ENCODE results near the gene LRRTM1.

The LRRTM1 gene

GRCh38 chr2:80311304-80311703 is 6.8 kb upstream of the LRRTM1 start:
- no peak overlapping the region for H3K4me3 ChIP-seq (ENCODE audit: low read length)
- DNase-seq (ENCODE audit: low read depth, low spot score) = no peak

DNA sequence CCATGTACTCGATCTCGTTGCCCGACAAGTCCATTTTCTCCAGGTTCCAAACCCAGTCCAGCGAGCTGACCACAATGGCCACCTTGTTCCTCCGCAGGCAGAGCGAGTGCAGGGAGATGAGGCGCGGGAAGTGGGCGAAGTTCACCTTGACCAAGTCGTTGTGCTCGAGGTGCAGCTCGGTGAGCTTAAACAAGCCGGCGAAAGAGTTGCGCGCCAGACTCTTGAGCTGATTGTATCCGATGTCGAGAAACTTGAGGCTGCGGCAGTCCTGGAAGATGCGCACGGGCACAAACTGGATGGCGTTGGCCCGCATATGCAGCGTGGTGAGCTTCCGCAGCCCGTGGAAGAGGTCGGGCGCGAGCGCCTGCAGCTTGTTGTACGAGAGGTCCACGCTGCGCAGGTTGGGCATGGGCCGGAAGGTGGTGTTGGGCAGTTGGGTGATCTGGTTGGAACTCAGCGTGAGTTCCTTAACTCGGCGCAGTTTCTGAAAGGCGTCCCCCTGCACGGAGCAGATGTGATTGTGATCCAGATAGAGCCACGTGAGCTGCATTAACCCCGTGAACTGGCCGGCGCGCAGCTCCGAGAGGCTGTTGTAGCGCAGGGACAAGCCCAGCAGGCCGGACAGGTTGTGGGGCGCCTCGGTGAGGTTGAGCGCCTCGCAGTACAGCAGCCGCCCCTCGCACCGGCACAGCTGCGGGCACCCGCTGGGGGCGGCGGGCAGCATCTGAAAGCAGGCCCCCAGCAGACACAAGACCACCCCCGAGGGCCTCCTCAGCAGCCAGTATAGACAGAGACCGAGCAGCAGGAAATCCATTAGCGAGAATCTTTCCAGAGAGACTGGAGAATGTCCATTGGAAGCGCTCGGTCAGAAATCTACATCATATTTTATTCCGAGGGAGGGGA is 1.3 kb downstream of the LRRTM1 start:
- H3K4me3 ChIP-seq (ENCODE audit: low read length) = no peak overlapping the region
- no peak for DNase-seq (ENCODE audit: low read depth, low spot score)

DNA sequence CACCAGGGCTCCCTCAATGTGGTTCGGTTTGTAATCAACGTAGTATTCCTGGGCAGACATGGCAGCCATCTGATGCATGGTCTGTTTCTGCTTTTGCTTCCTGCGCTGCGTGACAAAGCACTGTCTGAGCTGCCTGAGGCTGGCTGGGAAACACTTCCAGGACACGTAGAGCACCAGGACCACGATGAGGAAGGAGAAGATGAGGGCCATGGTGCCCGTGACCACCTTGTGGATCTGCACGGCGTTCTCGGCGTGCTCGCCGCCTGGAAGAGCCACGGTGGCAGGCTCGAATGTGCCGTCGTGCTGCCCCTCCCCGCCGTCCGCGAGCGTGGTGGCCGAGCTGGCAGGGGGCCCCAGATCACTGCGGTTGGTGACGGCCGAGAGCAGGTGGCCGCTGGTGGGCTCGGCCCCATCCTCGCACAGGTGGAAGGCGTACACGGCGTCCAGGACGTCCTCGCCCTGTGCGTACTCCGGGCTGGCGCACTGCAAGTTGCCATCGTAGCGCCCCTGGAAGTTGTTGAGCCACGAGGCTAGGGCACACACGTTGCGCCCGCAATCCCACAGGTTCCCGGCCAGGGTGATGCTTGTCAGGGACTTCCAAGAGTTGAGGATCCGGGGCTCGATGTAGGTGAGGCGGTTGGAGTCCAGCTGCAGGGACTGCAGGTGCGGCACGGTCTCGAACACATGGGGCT is 2.1 kb downstream of the LRRTM1 start:
- no peak overlapping the region for H3K4me3 ChIP-seq (ENCODE audit: low read length)
- no peak for DNase-seq (ENCODE audit: low read depth, low spot score)

- no peak for DNase-seq (ENCODE audit: low read depth, low spot score)
- no peak overlapping the region for H3K4me3 ChIP-seq (ENCODE audit: low read length)
Observed at GRCh38 chr2:80302001-80302313, 2.6 kb downstream of the LRRTM1 start.

- H3K4me3 ChIP-seq (ENCODE audit: low read length) = no peak overlapping the region
- DNase-seq (ENCODE audit: low read depth, low spot score) = no peak
Observed at GRCh38 chr2:80300954-80301353, 3.6 kb downstream of the LRRTM1 start.

- no peak for DNase-seq (ENCODE audit: low read depth, low spot score)
- H3K4me3 ChIP-seq (ENCODE audit: low read length) = no peak overlapping the region
Observed at GRCh38 chr2:80300346-80300745, 4.2 kb downstream of the LRRTM1 start.

- no peak for DNase-seq (ENCODE audit: low read depth, low spot score)
- no peak overlapping the region for H3K4me3 ChIP-seq (ENCODE audit: low read length)
Observed at GRCh38 chr2:80299661-80300060, 4.9 kb downstream of the LRRTM1 start.

DNA sequence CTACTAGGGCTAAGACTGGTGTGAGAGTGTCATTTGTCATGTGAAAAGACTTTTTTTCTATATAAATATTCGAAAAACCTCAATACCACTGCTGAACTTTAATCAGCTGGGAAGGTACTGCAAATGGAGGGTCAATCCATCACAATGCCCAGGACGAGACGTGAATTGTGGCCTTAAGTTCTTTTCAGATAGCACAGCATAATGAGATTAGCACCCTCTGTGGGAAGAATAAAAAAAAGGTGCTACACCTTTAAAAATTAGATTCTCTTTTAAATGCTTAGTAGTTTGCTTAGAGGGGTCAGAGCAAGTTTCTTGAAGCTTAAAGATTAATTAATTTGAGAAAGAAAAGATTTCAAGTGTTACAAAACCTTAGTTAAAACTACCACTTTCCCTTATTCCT is 5.6 kb downstream of the LRRTM1 start:
- no peak overlapping the region for H3K4me3 ChIP-seq (ENCODE audit: low read length)
- DNase-seq (ENCODE audit: low read depth, low spot score) = no peak

DNA sequence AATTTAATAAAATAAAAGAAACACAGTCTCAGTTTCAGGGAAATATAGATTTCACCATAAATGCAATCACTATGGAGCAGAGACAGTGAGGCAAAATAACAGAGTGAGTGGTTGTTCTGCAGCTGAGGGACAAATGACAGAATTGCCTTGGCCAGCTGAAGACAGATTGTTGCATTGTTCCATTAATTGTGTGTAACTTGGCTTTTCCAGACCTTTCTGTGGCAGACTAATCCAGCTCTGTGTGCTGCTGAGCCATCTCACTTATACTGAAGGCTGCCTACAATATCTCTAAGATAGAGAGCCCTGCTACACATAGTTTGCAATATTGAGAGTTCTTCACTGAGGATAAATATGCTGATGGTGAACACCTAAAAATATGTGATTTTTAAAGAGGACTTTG is 11.5 kb downstream of the LRRTM1 start:
- no peak overlapping the region for H3K4me3 ChIP-seq (ENCODE audit: low read length)
- DNase-seq (ENCODE audit: low read depth, low spot score) = no peak

- DNase-seq (ENCODE audit: low read depth, low spot score) = no peak
- H3K4me3 ChIP-seq (ENCODE audit: low read length) = no peak overlapping the region
Observed at GRCh38 chr2:80292474-80292873, 12.1 kb downstream of the LRRTM1 start.

GRCh38 chr2:80291656-80292055 is 12.9 kb downstream of the LRRTM1 start:
- H3K4me3 ChIP-seq (ENCODE audit: low read length) = no peak overlapping the region
- DNase-seq (ENCODE audit: low read depth, low spot score) = no peak

- H3K4me3 ChIP-seq (ENCODE audit: low read length) = no peak overlapping the region
- DNase-seq (ENCODE audit: low read depth, low spot score) = no peak
Observed at GRCh38 chr2:80288576-80288975, 16.0 kb downstream of the LRRTM1 start.

DNA sequence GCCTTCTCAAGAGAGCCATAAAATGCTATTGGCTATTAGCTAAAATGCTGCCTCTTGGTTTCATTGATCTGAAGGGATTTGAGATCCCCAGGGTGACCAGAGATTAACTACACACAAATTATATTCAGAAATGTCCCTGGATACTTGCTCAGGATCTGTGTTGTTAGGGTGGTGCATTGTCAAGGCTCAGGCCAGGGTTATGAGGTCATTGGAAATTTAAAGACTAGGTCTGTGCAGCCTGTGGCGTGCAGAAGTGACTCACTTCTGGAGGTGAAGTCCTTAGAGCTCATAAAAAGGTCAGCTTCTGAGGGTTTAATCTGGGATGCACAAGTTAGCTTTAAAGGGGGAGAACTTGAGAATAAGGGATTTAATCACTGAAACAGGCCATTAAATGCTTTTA is 23.5 kb downstream of the LRRTM1 start:
- DNase-seq (ENCODE audit: low read depth, low spot score) = no peak
- H3K4me3 ChIP-seq (ENCODE audit: low read length) = no peak overlapping the region

GRCh38 chr2:80280598-80280997 is 24.0 kb downstream of the LRRTM1 start:
- no peak for DNase-seq (ENCODE audit: low read depth, low spot score)
- no peak overlapping the region for H3K4me3 ChIP-seq (ENCODE audit: low read length)

DNA sequence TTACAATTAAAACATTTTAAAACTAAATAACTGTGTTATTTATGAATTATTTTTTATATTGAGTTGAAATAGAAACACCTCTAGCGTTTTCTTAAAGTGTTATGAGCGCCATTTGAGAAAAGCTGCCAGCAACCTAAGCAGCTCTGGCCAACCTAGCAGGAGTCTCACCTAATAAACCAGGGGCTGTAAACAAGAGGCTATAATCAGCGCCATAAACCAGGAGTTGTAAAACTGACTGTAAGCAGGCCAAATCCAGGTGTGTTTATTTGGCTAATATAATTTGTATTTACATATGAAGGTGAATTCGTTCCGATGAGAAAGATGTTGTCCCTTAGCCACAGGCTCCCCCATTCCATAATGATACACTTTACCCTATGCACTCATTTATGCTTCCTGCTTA is 34.7 kb downstream of the LRRTM1 start:
- H3K4me3 ChIP-seq (ENCODE audit: low read length) = no peak overlapping the region
- DNase-seq (ENCODE audit: low read depth, low spot score) = no peak

- H3K4me3 ChIP-seq (ENCODE audit: low read length) = no peak overlapping the region
- DNase-seq (ENCODE audit: low read depth, low spot score) = no peak
Observed at GRCh38 chr2:80266231-80266630, 38.3 kb downstream of the LRRTM1 start.

- no peak overlapping the region for H3K4me3 ChIP-seq (ENCODE audit: low read length)
- DNase-seq (ENCODE audit: low read depth, low spot score) = no peak
Observed at GRCh38 chr2:80259292-80259691, 45.3 kb downstream of the LRRTM1 start.

- DNase-seq (ENCODE audit: low read depth, low spot score) = no peak
- no peak overlapping the region for H3K4me3 ChIP-seq (ENCODE audit: low read length)
Observed at GRCh38 chr2:80258793-80259192, 45.8 kb downstream of the LRRTM1 start.

DNA sequence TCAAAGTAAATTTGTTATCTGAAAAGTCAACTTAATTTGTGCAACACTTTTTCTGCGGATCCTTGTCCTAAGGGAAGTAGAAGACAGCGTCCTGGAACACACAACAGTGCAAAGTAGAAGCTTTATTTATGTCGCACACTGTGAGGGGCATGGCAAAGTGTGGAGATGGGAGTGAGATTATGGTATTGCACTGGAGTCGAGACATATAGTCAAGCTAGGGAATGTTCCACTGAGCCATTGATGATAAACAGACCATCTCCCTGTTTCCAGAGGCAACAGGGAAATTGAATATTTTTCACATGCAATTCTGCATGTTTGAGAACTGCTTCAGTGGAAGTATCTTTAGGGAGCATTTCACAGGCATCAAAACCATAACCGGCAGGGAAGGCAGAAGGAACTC is 46.2 kb downstream of the LRRTM1 start:
- H3K4me3 ChIP-seq (ENCODE audit: low read length) = no peak overlapping the region
- no peak for DNase-seq (ENCODE audit: low read depth, low spot score)

DNA sequence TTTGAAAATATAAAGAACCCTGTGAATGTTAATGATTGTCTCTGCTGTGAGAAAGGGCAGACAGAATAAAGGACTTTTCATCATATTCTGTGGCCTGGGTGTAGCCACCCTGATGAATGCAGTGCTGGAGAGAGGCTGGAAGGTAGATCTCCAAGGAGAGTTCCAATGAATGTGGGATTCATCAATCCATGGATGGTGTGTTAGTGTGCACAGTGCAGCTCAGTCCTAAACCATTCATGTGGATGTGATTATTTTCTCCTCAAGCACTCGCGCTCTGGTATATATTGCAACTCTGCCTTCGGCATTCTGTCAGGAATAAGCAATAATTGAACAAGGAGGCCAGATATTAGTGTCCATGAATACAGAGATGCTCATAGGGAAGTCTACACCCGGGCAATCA is 47.1 kb downstream of the LRRTM1 start:
- no peak for DNase-seq (ENCODE audit: low read depth, low spot score)
- H3K4me3 ChIP-seq (ENCODE audit: low read length) = no peak overlapping the region

DNA sequence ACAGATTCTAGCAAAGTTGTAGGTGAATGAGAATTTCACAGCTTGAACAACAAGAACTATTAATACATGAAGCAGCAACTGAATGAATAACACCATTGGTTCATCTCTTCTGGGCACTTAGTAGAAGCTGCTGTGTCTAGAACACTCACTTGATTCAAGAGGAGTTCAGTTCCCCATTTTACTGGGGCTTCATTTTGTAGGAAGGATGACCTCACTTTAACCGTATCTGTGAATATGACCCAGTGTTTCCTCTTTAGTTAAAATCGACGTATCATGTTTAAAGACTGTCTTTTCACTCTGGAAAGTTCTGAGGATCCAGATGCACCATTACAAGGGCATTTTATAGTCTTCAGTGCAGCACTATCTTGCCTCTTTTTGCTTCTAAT is 47.8 kb downstream of the LRRTM1 start:
- H3K4me3 ChIP-seq (ENCODE audit: low read length) = no peak overlapping the region
- no peak for DNase-seq (ENCODE audit: low read depth, low spot score)
